ENCODE results near the gene ADAMTSL2.

The ADAMTSL2 gene

GRCh38 chr9:133609311-133610098, 75.0 kb downstream of the ADAMTSL2 start, which contains the start of gene FAM163B:
FAM163B (minus strand) TSS chr9:133609389; CDS start chr9:133580223, 29,166 bp downstream.
- DNase-seq = peak in 2 of 3 donors; percentile 20 to 64

DNA sequence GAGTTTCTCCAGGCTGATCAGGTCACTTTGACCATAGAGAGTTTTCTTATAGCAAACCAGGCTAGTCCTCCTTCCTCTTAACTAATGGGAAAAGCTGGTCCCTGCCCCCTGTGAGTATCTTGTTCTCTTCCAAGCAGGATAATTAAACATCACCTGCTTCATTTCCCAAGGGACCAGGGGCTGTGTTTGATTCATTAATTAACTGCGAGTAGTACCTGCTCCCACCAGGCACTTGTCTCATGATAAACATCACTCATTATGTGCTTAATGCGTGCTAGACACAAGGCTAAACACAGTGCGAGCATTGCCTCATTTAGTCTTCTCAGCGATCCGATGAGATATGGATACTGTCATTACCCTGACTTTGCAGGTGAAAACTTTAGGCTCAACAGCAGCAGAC, 76.3 kb downstream of the ADAMTSL2 start:
- DNase-seq = no peak

GRCh38 chr9:133612051-133612450, 77.5 kb downstream of the ADAMTSL2 start:
- no peak for DNase-seq

GRCh38 chr9:133612816-133613215, 78.3 kb downstream of the ADAMTSL2 start:
- no peak for DNase-seq

GRCh38 chr9:133613432-133613831, 78.9 kb downstream of the ADAMTSL2 start:
- DNase-seq = no peak

- no peak for DNase-seq
Observed at GRCh38 chr9:133614056-133614455, 79.6 kb downstream of the ADAMTSL2 start.

DNA sequence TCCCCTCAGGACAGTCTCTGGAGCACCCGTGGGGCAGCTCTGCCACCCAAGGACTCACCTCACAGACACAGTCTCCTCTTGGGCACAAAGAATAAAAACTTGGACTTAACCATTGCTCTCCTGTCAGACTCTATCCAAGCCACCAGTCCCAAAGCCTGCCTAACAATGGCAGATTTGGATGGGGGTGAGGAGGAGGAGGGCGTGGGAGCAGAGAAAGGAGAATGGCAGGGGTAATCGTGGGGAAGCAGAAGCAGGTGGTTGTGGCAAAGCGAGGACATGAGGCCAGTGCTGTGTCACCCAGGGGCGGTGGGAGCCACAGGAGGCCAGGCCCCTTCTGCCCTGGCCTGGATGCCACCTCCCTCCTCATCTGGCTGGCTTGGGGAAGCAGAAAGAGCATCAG, 80.2 kb downstream of the ADAMTSL2 start:
- no peak for DNase-seq

DNA sequence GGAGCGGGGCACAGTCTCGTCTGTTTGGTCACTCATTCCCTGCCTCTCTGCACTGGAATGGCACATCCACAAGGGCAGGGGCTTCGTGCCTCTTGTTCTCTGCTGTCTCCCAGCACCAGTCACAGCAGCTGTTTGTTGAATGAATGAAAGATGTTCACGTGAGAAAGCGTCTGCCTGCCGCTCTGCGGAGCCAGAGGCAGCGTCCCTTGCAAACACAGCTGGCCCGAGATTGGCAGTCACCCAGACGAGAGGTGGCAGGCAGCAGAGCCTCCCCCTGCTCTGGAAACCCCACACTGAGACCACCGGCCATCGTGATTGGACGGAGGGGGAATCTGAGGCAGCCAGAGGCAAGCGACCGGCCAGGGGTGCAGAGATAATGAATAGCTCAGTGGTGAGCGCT, 80.7 kb downstream of the ADAMTSL2 start:
- no peak for DNase-seq

- DNase-seq = no peak
Observed at GRCh38 chr9:133615606-133616188, 81.2 kb downstream of the ADAMTSL2 start.

- DNase-seq = no peak
Observed at GRCh38 chr9:133616643-133617405, 82.3 kb downstream of the ADAMTSL2 start.

DNA sequence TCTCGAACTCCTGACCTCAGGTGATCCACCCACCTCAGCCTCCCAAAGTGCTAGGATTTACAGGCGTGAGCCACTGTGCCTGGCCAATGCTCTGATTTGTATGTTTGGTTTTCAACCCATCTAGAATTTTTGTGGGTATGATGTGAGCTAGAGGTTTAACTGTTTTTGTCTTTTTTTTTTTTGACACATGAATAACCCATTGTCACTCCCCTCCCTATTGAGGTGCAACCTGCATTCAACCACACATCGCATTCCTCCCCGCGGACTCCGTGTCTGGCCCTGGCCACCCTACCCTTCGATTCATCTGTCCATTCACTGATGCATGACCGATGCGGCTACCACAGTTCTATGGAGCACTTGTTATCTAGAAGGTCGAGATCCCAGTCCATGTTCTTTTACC, 84.2 kb downstream of the ADAMTSL2 start:
- no peak for DNase-seq

DNA sequence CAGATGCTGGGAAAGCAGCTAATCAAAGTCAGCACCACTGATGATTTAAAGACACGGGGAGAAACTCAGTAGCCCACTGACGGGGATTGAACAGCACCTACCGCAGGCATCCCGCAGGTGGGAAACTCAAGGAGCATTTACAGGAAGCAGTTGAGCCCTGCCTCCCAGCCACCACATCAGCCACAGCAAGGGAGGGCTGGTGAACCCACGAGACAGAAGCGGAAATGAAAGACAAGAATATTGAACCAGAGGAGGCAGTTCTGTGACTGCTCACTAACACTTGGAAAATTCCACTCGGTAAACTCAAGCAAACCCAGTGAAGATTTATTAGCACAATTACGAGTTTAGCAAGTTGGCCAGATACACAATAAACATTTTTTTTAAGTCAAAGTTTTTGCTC, 85.3 kb downstream of the ADAMTSL2 start:
- DNase-seq = peak; percentile 20 to 45 (median 33)

DNA sequence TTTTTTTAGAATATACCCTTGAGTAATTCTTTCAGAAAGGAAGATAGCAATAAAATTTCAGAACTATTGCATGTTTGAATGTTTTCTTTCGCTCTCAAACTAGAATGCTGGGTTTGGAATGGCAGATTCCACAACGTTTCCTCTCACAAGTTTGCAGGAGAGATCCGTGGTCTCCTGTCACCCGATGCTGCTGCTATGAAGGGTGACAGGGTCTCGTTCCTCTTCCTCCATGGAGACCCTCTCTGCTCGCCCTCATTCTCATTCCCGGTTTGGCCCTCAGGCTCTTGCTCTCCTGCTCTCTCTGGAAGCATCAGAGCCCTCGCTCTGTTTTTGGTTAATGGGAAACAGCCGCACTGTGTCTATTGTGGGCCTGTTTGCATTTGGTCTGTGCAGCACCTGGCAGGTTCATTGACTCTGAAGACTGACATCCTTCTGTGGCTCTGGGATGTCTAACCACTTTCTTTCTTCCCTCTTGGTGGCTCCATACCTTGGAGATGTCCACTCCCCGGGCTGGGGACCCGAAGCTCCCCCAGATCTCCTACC, 87.3 kb downstream of the ADAMTSL2 start:
- DNase-seq = no peak

DNA sequence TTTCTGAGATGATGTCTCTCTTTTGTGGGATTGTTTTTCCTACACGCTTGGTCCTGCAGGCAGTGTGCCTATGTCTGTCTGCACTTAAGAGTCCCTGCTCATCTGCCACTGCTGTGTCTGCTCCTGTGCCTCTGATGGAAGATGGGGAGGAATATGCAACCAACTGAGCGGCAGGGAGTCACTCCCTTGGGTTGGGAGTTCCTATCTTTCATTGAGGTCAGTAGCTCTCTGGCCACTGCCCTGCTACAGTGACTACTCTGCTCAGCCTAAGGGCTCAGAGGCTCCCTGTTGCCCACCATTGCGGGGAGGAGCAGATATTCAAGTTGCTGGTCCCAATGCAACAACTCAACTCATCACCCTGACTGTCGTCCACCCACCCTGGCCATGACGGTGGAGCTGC, 88.1 kb downstream of the ADAMTSL2 start:
- no peak for DNase-seq

Data from suppressor macrophage treated with lipopolysaccharide for 1 hour (primary cell).